Measurements from ENCODE around the gene ELL2.

DNA sequence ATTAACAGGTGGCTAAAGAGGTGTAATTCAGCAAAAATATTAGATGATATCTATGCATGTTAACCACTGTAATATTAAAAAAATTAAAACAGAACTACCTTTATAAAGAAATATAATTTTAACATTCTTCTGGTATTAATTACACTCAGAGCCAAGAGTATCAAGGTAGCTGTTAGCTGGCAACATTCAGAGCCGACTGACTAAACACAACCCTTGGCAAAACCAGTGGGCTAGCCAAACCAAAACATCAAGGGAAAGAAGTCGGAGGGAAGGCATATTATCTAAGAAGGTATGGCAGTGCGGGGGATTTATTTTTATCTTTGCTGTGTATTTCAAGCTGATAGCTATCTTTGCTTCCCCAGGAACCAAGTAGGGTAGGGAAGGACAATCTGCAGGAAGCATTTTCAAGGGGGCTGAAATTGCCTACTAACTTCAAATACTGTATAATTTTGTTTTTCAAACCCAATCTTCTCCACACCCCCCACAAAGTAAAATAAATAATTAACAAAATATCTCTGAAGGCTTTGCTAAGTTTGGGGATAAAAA is 24.0 kb downstream of the ELL2 start:
- TF ChIP-seq, protein P1, sequence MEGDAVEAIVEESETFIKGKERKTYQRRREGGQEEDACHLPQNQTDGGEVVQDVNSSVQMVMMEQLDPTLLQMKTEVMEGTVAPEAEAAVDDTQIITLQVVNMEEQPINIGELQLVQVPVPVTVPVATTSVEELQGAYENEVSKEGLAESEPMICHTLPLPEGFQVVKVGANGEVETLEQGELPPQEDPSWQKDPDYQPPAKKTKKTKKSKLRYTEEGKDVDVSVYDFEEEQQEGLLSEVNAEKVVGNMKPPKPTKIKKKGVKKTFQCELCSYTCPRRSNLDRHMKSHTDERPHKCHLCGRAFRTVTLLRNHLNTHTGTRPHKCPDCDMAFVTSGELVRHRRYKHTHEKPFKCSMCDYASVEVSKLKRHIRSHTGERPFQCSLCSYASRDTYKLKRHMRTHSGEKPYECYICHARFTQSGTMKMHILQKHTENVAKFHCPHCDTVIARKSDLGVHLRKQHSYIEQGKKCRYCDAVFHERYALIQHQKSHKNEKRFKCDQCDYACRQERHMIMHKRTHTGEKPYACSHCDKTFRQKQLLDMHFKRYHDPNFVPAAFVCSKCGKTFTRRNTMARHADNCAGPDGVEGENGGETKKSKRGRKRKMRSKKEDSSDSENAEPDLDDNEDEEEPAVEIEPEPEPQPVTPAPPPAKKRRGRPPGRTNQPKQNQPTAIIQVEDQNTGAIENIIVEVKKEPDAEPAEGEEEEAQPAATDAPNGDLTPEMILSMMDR (IDR thresholded peaks at IDR 0.05) = no peak
- TF ChIP-seq POLR2A (IDR thresholded peaks at IDR 0.05) = no peak
